Measurements from ENCODE around the gene OR5J2.
"Not testable (repeated sequence)": the region's sequence is repeated elsewhere in the genome, so short reads cannot be mapped to it uniquely, and the experiment has no call there.

The OR5J2 gene

DNA sequence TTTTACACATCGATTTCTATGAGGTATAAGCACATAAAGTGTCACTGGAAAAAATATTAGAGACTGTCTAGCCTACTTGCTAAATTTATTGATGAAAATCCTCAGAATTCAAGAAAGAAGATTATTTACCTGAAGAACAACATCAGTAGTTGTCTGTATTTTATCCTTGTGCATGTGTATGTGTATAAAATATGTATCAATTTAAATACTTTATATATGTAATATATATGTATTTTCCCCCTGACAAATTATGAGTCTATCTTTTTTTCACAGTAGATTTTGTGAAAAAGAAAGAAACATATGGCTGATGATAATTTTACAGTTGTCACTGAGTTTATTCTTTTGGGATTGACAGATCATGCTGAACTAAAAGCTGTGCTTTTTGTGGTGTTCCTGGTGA lies at the start of gene OR5J2:
Gene OR5J2 (plus strand): TSS at position 301 of the 400 bp plus-strand sequence. CDS start 0 bp downstream, at position 301.
- no peak for DNase-seq

DNA sequence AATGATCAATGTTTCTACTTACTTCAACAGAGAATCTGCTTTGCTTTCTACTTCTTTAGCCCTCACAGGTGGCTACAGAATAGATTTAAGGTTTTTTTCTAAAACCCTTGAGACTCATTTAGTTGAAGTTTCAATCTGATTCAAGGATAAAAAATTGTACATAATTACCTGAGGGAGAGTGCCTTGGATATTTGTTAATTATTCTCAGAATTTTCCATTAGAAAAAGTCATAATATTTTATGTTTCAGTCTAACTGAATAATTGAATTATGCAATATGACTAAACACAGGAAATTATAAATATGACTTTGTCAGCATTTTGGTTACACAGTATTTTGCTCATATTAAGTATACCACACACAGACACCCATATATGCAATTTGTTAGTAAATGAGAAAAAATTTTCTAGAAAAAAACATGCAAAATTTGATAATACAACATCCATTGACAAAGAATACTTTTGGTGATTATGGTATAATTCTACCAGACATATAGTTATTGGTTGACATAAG lies 36.2 kb upstream of the OR5J2 start, which contains the start of gene OR8J3:
Gene OR8J3 (minus strand): TSS at position 51 of the 511 bp plus-strand sequence. CDS start 2,483 bp downstream, outside the sequence.
- DNase-seq = no peak

DNA sequence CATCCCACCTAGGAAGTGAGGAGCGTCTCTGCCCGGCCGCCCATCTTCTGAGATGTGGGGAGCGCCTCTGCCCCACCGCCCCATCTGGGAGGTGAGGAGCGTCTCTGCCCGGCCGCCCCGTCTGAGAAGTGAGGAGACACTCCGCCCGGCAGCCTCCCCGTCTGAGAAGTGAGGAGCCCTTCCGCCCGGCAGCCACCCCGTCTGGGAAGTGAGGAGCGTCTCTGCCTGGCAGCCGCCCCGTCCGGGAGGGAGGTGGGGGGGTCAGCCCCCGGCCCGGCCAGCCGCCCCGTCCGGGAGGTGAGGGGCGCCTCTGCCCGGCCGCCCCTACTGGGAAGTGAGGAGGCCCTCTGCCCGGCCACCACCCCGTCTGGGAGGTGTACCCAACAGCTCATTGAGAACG lies 32.7 kb upstream of the OR5J2 start:
- not testable (repeated sequence) for DNase-seq

DNA sequence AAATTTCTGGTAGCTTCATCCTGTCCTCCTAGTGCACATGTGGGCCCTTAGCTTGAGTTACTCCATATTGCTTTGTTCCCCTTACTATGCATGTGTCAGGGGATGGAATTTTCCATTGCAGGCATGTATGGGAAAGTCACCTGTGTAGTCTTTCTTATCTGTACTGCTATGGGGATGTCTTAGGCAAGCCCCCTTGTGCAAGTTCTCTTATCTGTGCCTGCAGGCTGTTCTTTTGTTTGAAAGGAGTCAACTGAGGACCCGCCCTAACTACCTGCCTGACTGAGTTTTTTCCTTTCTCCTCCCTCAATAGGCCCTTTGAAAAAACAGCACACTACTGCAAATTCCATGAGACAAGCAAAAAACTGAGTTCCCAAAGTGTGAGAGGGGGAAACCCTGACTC lies 25.0 kb upstream of the OR5J2 start:
- no peak for DNase-seq

DNA sequence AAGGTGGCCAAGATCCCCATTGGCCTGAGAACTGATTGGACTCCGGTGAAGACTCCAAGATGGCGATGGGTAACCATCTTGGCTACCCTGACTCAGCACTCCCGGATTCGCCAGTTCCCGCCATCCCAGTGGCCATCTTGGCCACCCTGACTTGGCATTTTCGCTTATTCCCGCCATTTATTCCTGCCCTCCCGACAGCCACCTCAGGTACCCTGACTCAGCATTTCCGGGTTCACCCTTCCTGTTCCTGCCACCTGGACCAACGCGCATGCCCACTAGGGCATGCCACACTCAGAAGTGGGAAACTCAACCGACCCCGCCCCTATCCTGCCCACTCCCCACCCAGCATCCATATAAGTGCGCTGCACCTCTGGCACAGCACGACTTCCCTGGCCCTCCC lies 24.1 kb upstream of the OR5J2 start:
- no peak for DNase-seq

DNA sequence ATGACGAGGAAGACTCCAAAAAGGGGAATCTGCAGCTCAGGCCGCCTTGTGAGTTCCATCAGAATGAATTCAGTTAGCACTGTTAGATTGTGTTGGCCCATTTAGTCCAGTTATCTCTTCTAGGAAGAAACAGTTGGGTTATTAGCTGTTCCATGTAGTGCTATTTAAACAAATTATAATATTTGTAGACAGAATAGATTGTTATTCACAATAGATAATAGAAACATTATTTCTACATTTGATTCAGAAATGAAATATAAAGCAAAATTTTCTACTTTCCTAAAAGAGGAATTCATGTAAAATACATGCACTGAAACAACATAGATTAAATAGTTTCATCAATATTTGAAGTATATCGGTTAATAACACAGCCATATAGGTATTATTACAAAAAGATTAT lies 16.2 kb upstream of the OR5J2 start, which contains the start of gene OR8K5:
Gene OR8K5 (minus strand): TSS at position 101 of the 400 bp plus-strand sequence. CDS start 0 bp downstream, at position 101.
- DNase-seq = no peak

DNA sequence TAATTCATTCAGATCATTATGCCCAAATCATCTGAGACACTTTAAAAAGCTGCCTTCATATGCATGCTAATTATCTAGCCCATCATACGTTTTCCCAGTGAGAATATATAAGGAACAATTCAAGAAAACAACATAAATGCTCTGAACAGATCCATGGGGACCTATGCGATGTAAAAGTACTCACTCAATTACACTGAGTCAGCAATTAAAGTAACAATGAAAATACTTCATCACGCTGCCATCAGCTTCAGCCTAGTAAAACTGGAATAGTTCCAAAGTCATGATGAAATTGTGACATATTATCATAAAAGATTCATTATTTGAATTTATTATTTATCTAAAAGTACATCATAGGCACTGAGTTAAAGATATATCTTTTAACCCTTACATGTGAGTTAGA lies 12.6 kb upstream of the OR5J2 start:
- no peak for DNase-seq

DNA sequence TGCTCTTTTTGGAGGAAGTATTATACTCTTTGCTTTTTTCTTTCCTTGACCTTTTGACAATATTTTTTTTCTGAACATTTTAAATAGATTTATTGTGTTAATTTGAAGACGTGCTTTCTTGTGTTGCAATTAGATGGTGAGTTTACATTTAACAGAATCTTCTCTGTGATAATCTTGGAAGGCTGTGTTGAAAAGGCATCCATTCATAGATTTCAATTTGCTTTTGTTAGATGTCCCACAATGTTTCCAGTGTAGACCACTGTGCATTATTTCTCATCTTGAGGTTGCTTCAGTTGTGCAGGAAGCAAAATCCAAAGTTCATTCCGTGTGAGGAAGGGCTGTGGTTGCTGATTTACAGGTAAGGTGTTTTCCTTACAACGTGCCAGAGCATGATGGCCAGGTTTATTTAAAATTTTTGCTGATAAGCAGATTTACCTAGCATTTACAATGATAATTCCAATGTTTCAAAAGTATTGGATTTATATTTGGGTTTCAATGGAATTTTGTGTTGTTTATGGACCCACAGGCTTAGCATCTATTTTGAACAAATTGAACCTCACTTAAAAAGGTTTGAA lies 4.1 kb upstream of the OR5J2 start:
- no peak for DNase-seq

DNA sequence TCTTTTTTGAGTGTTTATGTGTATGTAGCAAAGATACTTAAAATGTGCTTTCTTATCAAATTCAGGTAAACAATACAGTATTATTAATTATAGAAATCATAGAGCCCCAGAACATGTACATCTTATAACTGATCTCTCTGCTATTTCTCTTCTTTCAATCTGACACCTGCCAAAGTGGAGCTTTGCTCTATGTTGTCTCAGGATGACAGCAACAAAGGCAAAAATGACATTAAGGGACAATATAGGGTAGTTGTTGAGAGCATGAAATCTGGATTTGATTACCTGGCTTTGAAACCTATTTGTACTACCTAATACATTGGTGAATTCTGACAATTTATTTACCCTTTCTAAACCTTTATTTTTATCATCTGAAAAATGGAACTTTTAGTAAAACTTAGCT lies 7.0 kb downstream of the OR5J2 start:
- DNase-seq = no peak

DNA sequence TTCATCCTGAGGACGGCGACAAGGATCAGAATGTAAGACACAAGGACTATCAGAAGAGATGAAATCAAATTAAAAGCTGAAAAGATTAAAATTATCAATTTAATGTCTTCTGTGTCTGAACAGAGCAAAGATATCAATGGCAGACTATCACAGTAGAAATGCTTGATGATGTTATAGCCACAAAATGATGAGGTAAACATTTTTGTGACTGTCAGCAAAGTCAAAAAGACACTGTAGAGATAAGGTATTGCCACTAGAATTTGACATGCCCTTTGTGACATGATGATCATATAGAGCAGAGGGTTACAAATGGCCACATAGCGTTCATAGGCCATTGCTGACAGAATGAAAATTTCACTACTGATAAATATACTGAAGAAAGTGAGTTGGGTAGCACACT lies 12.2 kb downstream of the OR5J2 start:
- no peak for DNase-seq

DNA sequence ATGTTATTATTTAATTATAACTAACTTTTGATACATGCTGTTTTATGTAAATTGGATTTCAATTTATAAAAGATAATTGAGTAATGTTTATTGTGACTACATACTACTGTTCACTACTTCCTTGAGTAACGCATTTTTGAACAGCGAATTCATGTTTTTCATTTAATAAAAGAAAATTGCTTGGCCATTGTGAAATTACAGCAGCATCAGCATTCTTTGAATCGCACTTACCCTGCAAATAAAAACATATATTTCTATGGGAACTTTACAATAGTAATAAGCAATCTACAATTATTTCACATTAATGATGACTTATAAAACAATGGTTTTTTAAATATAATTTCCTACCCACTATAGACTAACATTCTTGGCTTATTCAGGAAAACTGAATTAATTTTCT lies 20.3 kb downstream of the OR5J2 start:
- DNase-seq = no peak

DNA sequence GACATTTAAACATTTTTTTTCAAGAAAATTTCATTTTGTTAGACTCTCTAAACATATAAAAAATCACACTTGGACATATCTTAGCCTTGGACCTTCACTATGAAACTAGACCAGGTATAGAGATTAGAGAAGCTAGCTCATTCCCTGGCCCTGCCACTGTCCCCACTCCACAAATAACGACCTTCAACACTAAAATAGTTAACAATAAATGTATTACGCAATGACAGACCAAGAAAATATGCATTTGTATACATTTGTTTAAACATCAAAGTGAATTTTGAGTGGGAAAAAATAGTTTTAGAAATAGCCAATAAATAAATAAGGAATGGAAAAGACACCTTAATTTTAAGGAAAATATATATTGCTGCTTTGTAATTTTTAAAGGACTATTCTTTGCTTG lies 20.9 kb downstream of the OR5J2 start:
- DNase-seq = no peak

DNA sequence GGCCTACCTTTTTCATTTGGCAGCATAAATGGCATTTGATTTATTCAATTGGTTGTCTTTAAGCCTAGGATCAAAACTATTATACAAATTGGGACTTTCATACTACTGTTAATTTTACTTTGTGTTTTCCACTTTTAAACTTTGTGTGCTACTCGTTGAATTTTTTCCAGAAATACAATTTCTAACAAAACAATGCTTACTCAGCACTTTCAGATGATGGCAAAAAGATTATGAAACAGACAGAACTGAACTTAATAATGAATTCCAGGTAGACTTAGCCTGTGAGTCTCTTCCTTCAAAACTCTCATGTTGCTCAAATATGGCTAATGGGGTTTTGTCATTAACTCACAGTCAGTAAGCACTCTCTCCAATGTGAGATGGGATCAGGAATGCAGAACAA lies 31.4 kb downstream of the OR5J2 start:
- DNase-seq = no peak

DNA sequence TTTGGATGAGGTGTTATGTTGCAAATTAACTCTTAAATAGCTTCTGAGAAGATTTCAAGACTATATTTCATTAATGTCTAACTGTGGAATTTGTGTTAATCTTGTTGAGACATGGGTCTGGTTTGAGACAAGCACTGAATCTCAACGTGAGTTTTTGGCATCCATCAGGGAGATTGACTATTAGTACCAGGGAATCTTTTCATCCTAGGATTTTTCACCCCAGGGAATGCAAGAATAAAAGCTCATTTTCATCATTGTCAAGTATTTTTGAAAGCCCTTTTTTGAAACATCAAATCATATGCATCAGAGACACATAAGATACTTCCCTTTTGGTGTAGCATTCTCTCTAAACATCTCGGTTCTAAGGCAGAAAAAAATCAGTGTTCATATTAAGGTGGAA lies 38.1 kb downstream of the OR5J2 start:
- DNase-seq = no peak

DNA sequence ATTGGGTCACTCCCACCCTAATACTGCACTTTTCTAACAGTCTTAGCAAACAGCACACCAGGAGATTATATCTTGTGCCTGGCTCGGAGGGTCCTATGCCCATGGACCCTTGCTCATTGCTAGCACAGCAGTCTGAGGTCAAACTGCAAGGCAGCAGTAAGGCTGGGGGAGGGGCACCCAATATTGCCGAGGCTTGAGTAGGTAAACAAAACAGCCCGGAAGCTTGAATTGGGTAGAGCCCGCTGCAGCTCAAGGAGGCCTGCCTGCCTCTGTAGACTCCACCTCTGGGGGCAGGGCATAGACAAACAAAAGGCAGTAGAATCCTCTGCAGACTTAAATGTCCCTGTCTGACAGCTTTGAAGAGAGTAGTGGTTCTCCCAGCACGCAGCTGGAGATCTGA lies 43.3 kb downstream of the OR5J2 start:
- DNase-seq = not testable (repeated sequence)
